ENCODE data around the gene PEA15.

GRCh38 chr1:160206421-160207117 is 1.4 kb downstream of the PEA15 start:
- no peak for TF ChIP-seq CTCF (IDR thresholded peaks at IDR 0.05; ENCODE audit: low read depth, low read length)
- TF ChIP-seq POLR2A (IDR thresholded peaks at IDR 0.05; ENCODE audit: extremely low read depth, insufficient read length) = no peak
